ENCODE data around the gene DNASE1L2.

DNASE1L2 gene

GRCh38 chr16:2271848-2272461 is 35.7 kb downstream of the DNASE1L2 start:
- Histone ChIP-seq H3K9ac (ENCODE audit: low read depth, low read length, poor library complexity, severe bottlenecking) (no peak overlapping the region), H3K4me2 (ENCODE audit: low read depth, low read length, poor library complexity, severe bottlenecking) (no peak overlapping the region), H3K4me1 (ENCODE audit: insufficient read depth, low read length, poor library complexity, severe bottlenecking) (peaks cover 5% of the 10 kb centered on the region)

GRCh38 chr16:2273484-2273883 is 37.2 kb downstream of the DNASE1L2 start:
- H3K4me3 ChIP-seq (ENCODE audit: low read length, poor library complexity, severe bottlenecking): no peak overlapping the region
- peaks cover 2% of the 10 kb centered on the region for H4K20me1 ChIP-seq (ENCODE audit: insufficient read depth, low read length, poor library complexity, severe bottlenecking)
- H3K4me2 ChIP-seq (ENCODE audit: low read depth, low read length, poor library complexity, severe bottlenecking): no peak overlapping the region
- H3K27me3 ChIP-seq (ENCODE audit: insufficient read depth, low read length, poor library complexity, severe bottlenecking): no peaks in the 10 kb centered on the region
- peaks cover 9% of the 10 kb centered on the region; the same call in 1 of the 2 replicates for H3K79me2 ChIP-seq (ENCODE audit: insufficient read depth, low read length)
- H3K9me3 ChIP-seq (ENCODE audit: insufficient read depth, low read depth, low read length): no peaks in the 10 kb centered on the region
- peaks cover 5% of the 10 kb centered on the region for H3K4me1 ChIP-seq (ENCODE audit: insufficient read depth, low read length, poor library complexity, severe bottlenecking)
- no peaks in the 10 kb centered on the region for H3K9me2 ChIP-seq (replicated peaks; ENCODE audit: low read depth, low read length)
- H3K36me3 ChIP-seq (ENCODE audit: insufficient read depth, low read length): no peaks in the 10 kb centered on the region
- no peak overlapping the region for H2AFZ ChIP-seq (ENCODE audit: low read length)
- TF ChIP-seq CTCF (conservative IDR thresholded peaks at IDR 0.05; ENCODE audit: low read length) (no peak), EZH2phosphoT487 (IDR thresholded peaks at IDR 0.05; ENCODE audit: borderline replicate concordance) (no peak)
- H3F3A ChIP-seq (ENCODE audit: low read depth): no peaks in the 10 kb centered on the region
- no peak overlapping the region for H3K9ac ChIP-seq (ENCODE audit: low read depth, low read length, poor library complexity, severe bottlenecking)

More at GRCh38 chr16:2271848-2272461, 35.7 kb downstream of the DNASE1L2 start:
- no peaks in the 10 kb centered on the region for H3F3A ChIP-seq (ENCODE audit: low read depth)
- no peaks in the 10 kb centered on the region for H3K9me3 ChIP-seq (ENCODE audit: insufficient read depth, low read depth, low read length)
- peaks cover 2% of the 10 kb centered on the region for H4K20me1 ChIP-seq (ENCODE audit: insufficient read depth, low read length, poor library complexity, severe bottlenecking)
- no peaks in the 10 kb centered on the region for H3K9me2 ChIP-seq (replicated peaks; ENCODE audit: low read depth, low read length)
- TF ChIP-seq EZH2phosphoT487 (IDR thresholded peaks at IDR 0.05; ENCODE audit: borderline replicate concordance) (no peak), CTCF (conservative IDR thresholded peaks at IDR 0.05; ENCODE audit: low read length) (no peak)
- H3K4me3 ChIP-seq (ENCODE audit: low read length, poor library complexity, severe bottlenecking): no peak overlapping the region
- peaks cover 4% of the 10 kb centered on the region for H3K27me3 ChIP-seq (ENCODE audit: insufficient read depth, low read length, poor library complexity, severe bottlenecking)
- peaks cover 19% of the 10 kb centered on the region for H3K79me2 ChIP-seq (ENCODE audit: insufficient read depth, low read length)
- no peak overlapping the region for H2AFZ ChIP-seq (ENCODE audit: low read length)
- H3K36me3 ChIP-seq (ENCODE audit: insufficient read depth, low read length): no peaks in the 10 kb centered on the region

- Histone ChIP-seq H3K9me3 (ENCODE audit: insufficient read depth, low read depth, low read length) (no peaks in the 10 kb centered on the region), H3K4me2 (ENCODE audit: low read depth, low read length, poor library complexity, severe bottlenecking) (no peak overlapping the region), H3K79me2 (ENCODE audit: insufficient read depth, low read length) (peaks cover 9% of the 10 kb centered on the region; the same call in 1 of the 2 replicates), H3K36me3 (ENCODE audit: insufficient read depth, low read length) (no peaks in the 10 kb centered on the region), H3K9me2 (replicated peaks; ENCODE audit: low read depth, low read length) (no peaks in the 10 kb centered on the region), H4K20me1 (ENCODE audit: insufficient read depth, low read length, poor library complexity, severe bottlenecking) (peaks cover 2% of the 10 kb centered on the region), H3K27me3 (ENCODE audit: insufficient read depth, low read length, poor library complexity, severe bottlenecking) (no peaks in the 10 kb centered on the region), H3K4me1 (ENCODE audit: insufficient read depth, low read length, poor library complexity, severe bottlenecking) (peaks cover 5% of the 10 kb centered on the region), H3K9ac (ENCODE audit: low read depth, low read length, poor library complexity, severe bottlenecking) (no peak overlapping the region), H3K4me3 (ENCODE audit: low read length, poor library complexity, severe bottlenecking) (no peak overlapping the region), H3F3A (ENCODE audit: low read depth) (no peaks in the 10 kb centered on the region), H2AFZ (ENCODE audit: low read length) (no peak overlapping the region)
- no peak for TF ChIP-seq EZH2phosphoT487 (IDR thresholded peaks at IDR 0.05; ENCODE audit: borderline replicate concordance)
- no peak for TF ChIP-seq CTCF (conservative IDR thresholded peaks at IDR 0.05; ENCODE audit: low read length)
These were observed 37.7 kb downstream of the DNASE1L2 start for GRCh38 chr16:2273931-2274330.
